A549 treated with AZD2906 at 1 μM for 4 hours (cell line): ENCODE results near the gene NUDT3. TPM values are rescaled to one million over a fixed set of nuclear protein-coding genes. Genes with fewer than 3 reads are reported as not detected.

Experiments
- total RNA-seq: library from RNA; stranded (reverse); fragments of 200-300 nt; extraction: Qiagen RNA extraction; gene quantifications from 5 replicates; pipeline ENCODE4 v1.2.3, GENCODE V29; 2022

NUDT3 gene
- 5.6 to 8.5 TPM (median 5.9 TPM) in 5 replicates for total RNA-seq

GRCh38 chr6:34392497-34393190 lies at the start of gene NUDT3:
Gene NUDT3, minus strand, starts transcription at chr6:34392669. Its CDS starts 307 bp downstream, at chr6:34392362.

GRCh38 chr6:34425498-34426410 lies 33.3 kb upstream of the NUDT3 start, which contains the start of gene RPS10:
Gene RPS10, minus strand, starts transcription at chr6:34426069. Its CDS starts 848 bp downstream, at chr6:34425221.

GRCh38 chr6:34248727-34249468 lies 143.6 kb downstream of the NUDT3 start, which contains the start of gene SMIM29:
Gene SMIM29, minus strand, starts transcription at chr6:34249006. Its CDS starts 1,215 bp downstream, at chr6:34247791.

GRCh38 chr6:34236443-34237315 lies 155.8 kb downstream of the NUDT3 start, which contains the start of gene HMGA1:
Gene HMGA1, plus strand, starts transcription at chr6:34236873. Its CDS starts 3,908 bp downstream, at chr6:34240781.

Other genes starting within 250 kb of the NUDT3 start
- gene GRM4, start 246.6 kb downstream of the NUDT3 start, total RNA-seq: 0.08 to 0.17 TPM (median 0.14 TPM) in 5 replicates
- gene HMGA1, start 155.8 kb downstream of the NUDT3 start, total RNA-seq: 422 to 601 TPM (median 521 TPM) in 5 replicates
- 15.4 to 24.4 TPM (median 23.8 TPM) in 5 replicates for gene SMIM29, start 143.7 kb downstream of the NUDT3 start, total RNA-seq
- gene RPS10, start 33.4 kb upstream of the NUDT3 start, total RNA-seq: 1,967 to 2,217 TPM (median 2,066 TPM) in 5 replicates
- 0.03 to 0.34 TPM (median 0.07 TPM) in 5 replicates for gene PACSIN1, start 73.4 kb upstream of the NUDT3 start, total RNA-seq
- gene SPDEF, start 163.7 kb upstream of the NUDT3 start, total RNA-seq: 1.3 to 1.9 TPM (median 1.8 TPM) in 5 replicates